Muscle of back (tissue), 11 donors: ENCODE results near the gene SLC5A3. TPM values are rescaled to one million over a fixed set of nuclear protein-coding genes. Genes with fewer than 3 reads are reported as not detected.

ENCODE experiments used
- DNase-seq, 3 donors: peaks; one replicate each; pipeline versions ENCODE4 v3.0.0 to v3.0.0-alpha.2; 2013
- polyA plus RNA-seq, 10 donors: library from polyadenylated mRNA; unstranded; fragments of 120-200 nt; gene quantifications; one replicate each; pipeline ENCODE4 v1.2.1, GENCODE V29; 2013; ENCODE audit not compliant: insufficient read length in 10 of 10

Gene SLC5A3
- polyA plus RNA-seq, 10 donors = 4.7 to 8.5 (median 6.0) TPM

- DNase-seq = no peak
Observed at GRCh38 chr21:34061983-34062382, 11.4 kb upstream of the SLC5A3 start.

- no peak for DNase-seq
Observed at GRCh38 chr21:34065027-34065426, 8.4 kb upstream of the SLC5A3 start.

- no peak for DNase-seq
Observed at GRCh38 chr21:34071683-34072082, 1.7 kb upstream of the SLC5A3 start.

GRCh38 chr21:34072145-34073031 lies 990 bp upstream of the SLC5A3 start:
- DNase-seq = peak in 2 of 3 donors; percentile 27 to 37

GRCh38 chr21:34073749-34074282 lies 438 bp downstream of the SLC5A3 start:
- peak in 2 of 3 donors; percentile 23 to 64 for DNase-seq

- peak in 1 of 3 donors; percentile 59 for DNase-seq
Observed at GRCh38 chr21:34074283-34075090, 1.1 kb downstream of the SLC5A3 start.

GRCh38 chr21:34075091-34075425 lies 1.7 kb downstream of the SLC5A3 start:
- DNase-seq = no peak

GRCh38 chr21:34075760-34076660 lies 2.6 kb downstream of the SLC5A3 start:
- DNase-seq = peak in 1 of 3 donors; percentile 11

GRCh38 chr21:34076835-34077234 lies 3.5 kb downstream of the SLC5A3 start:
- no peak for DNase-seq

GRCh38 chr21:34077888-34078287 lies 4.5 kb downstream of the SLC5A3 start:
- no peak for DNase-seq

GRCh38 chr21:34078915-34079314 lies 5.5 kb downstream of the SLC5A3 start:
- no peak for DNase-seq

- DNase-seq = no peak
Observed at GRCh38 chr21:34080710-34081109, 7.3 kb downstream of the SLC5A3 start.

GRCh38 chr21:34082769-34083168 lies 9.4 kb downstream of the SLC5A3 start:
- DNase-seq = no peak

GRCh38 chr21:34083357-34083756 lies 10.0 kb downstream of the SLC5A3 start:
- DNase-seq = no peak

- no peak for DNase-seq
Observed at GRCh38 chr21:34085129-34085528, 11.8 kb downstream of the SLC5A3 start.

- DNase-seq = no peak
Observed at GRCh38 chr21:34086887-34087306, 13.5 kb downstream of the SLC5A3 start.

GRCh38 chr21:34088752-34089151 lies 15.4 kb downstream of the SLC5A3 start:
- no peak for DNase-seq

- no peak for DNase-seq
Observed at GRCh38 chr21:34091032-34091431, 17.7 kb downstream of the SLC5A3 start.

GRCh38 chr21:34091607-34092006 lies 18.2 kb downstream of the SLC5A3 start:
- no peak for DNase-seq

- no peak for DNase-seq
Observed at GRCh38 chr21:34092262-34092921, 19.0 kb downstream of the SLC5A3 start.

- no peak for DNase-seq
Observed at GRCh38 chr21:34093083-34093482, 19.7 kb downstream of the SLC5A3 start.
